Measurements from ENCODE around the gene NTMT1.

- no peak for TF ChIP-seq POLR2A (IDR thresholded peaks at IDR 0.05; ENCODE audit: low read length)
- no peak for TF ChIP-seq GATA1 (IDR thresholded peaks at IDR 0.05; ENCODE audit: low read depth, low read length)
Measured at GRCh38 chr9:129596541-129597331, 29.2 kb upstream of the NTMT1 start.

Data from erythroblast (primary cell).